ENCODE measurements around the gene KCNK10. TPM values are rescaled to one million over a fixed set of nuclear protein-coding genes. Genes with fewer than 3 reads are reported as not detected.

The KCNK10 gene
- total and polyA plus RNA-seq, 4 donors = not detected

DNA sequence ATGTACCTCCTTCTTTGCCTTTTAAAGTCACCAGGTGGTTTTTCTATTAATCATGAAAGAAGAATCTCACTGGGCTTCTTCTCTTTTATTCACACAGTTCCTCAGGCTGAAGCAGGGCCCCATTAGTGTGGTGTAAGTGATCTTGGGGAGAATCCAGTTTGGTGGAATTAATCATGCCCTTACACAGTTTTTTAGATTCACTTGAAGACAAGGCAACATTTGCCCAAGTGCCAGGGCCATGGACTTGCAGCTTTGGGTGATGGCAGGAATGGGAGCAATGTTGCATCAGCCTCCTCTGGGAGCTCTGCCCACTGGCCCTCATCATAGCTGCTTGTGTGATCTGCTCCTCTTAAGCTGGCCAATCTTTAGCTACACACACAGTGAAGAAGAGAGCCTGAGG is 33.8 kb downstream of the KCNK10 start:
- H3K27me3 ChIP-seq (ENCODE audit: control insufficient read depth in 1 of 2, insufficient read depth in 2 of 2, low read length in 1 of 2) = peaks cover 0 to 1% of the 10 kb centered on the region in 2 donors
- H3K4me1 ChIP-seq (ENCODE audit: control insufficient read depth in 1 of 2, insufficient read depth in 2 of 2, low read length in 2 of 2) = no peaks in the 10 kb centered on the region
- no peak overlapping the region for H3K27ac ChIP-seq (ENCODE audit: low read depth in 1 of 2, low read length in 2 of 2)
- ATAC-seq (ENCODE audit: low FRiP score) = no peak
- H3K4me3 ChIP-seq (ENCODE audit: low read length in 2 of 2) = no peak overlapping the region
- H3K9me3 ChIP-seq (ENCODE audit: control insufficient read depth, low read length) = no peaks in the 10 kb centered on the region
- DNase-seq = no peak
- H3K36me3 ChIP-seq (ENCODE audit: control insufficient read depth in 1 of 2, insufficient read depth in 2 of 2, low read length in 1 of 2) = no peaks in the 10 kb centered on the region
- intact Hi-C loops (cut with DNase I) = no loop called here

DNA sequence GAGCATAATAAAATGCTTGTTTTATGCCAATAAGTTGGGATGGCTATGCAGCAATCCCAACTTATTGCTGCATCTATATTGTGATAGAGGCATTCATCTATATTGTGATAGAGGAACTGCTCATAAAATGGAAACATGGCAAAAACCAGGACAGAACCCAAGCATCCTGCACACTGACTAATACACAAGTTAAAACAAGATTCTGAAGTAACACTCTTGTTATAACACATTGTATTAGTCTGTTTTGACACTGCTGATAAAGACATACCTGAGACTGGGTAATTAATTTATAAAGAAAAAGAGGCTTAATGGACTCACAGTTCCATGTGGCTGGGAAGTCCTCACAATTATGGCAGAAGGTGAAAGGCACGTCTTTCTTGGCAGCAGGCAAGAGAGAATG is 36.8 kb downstream of the KCNK10 start:
- ATAC-seq (ENCODE audit: low FRiP score) (no peak), DNase-seq (no peak)
- Histone ChIP-seq H3K36me3 (ENCODE audit: control insufficient read depth in 1 of 2, insufficient read depth in 2 of 2, low read length in 1 of 2) (no peaks in the 10 kb centered on the region), H3K4me3 (ENCODE audit: low read length in 2 of 2) (no peak overlapping the region), H3K27ac (ENCODE audit: low read depth in 1 of 2, low read length in 2 of 2) (no peak overlapping the region), H3K4me1 (ENCODE audit: control insufficient read depth in 1 of 2, insufficient read depth in 2 of 2, low read length in 2 of 2) (no peaks in the 10 kb centered on the region), H3K9me3 (ENCODE audit: control insufficient read depth, low read length) (no peaks in the 10 kb centered on the region), H3K27me3 (ENCODE audit: control insufficient read depth in 1 of 2, insufficient read depth in 2 of 2, low read length in 1 of 2) (no peaks in the 10 kb centered on the region)
- intact Hi-C loops (cut with DNase I) = no loop called here
- 59 to 79% methylated on average over 1 of the region's 1 CpG for WGBS, 2 donors

DNA sequence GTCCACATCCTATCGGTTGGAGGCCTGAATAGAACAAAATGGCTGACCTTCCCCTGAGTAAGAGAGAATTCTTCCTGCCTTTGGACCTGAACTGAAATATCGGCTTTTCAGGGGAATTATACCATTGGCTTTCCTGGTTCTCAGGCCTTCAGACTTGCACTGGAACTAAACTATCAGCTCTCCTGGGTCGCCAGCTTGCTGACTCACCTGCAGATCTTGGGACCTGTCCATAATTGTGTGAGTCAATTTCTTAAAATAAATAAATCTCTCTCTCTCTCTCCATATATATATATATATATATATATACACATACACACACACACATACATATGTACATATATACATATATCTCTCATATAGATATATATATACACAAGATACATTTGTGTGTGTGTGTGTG is 41.6 kb downstream of the KCNK10 start:
- H3K27ac ChIP-seq (ENCODE audit: low read depth in 1 of 2, low read length in 2 of 2) = no peak overlapping the region
- no peaks in the 10 kb centered on the region for H3K27me3 ChIP-seq (ENCODE audit: control insufficient read depth in 1 of 2, insufficient read depth in 2 of 2, low read length in 1 of 2)
- H3K4me1 ChIP-seq (ENCODE audit: control insufficient read depth in 1 of 2, insufficient read depth in 2 of 2, low read length in 2 of 2) = no peaks in the 10 kb centered on the region
- intact Hi-C loops (cut with DNase I) = no loop called here
- no peak for DNase-seq
- no peak for ATAC-seq (ENCODE audit: low FRiP score)
- H3K36me3 ChIP-seq (ENCODE audit: control insufficient read depth in 1 of 2, insufficient read depth in 2 of 2, low read length in 1 of 2) = no peaks in the 10 kb centered on the region
- H3K4me3 ChIP-seq (ENCODE audit: low read length in 2 of 2) = no peak overlapping the region
- H3K9me3 ChIP-seq (ENCODE audit: control insufficient read depth, low read length) = no peaks in the 10 kb centered on the region
- WGBS, 2 donors = 72 to 80% methylated on average over 3 of the region's 3 CpGs

DNA sequence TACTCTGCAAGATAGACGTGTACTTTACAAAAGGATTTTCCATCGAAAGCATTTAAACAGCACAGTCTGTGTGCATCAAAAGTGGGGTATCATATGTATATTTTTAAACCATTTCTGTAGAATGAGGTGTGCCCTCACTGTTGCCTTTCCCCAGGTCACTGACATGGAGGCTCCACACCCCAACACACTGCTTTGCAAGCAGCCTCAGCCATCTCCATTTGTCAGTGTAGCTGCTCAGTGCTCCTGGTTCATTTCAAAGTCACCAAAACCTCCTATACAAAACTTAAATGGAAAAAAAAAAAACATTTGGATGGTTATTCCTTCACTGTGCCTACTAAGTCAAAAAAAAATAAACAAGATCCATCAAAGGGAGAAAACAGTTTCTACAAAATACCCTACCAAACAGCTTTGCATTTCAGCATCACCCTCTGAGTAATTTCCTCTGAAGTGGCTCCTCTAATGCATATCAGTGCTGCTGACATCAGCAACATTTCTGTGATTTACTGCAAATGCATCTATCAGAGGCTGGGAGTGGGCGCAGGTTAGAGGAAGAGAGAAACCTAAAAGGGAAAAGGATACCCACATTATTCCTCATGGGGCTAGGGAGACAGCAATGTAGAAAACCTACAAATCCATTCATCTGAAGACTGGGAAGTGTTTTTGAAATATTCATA is 46.0 kb downstream of the KCNK10 start:
- intact Hi-C loops (cut with DNase I) = no loop called here
- Histone ChIP-seq H3K9me3 (ENCODE audit: control insufficient read depth, low read length) (no peaks in the 10 kb centered on the region), H3K27me3 (ENCODE audit: control insufficient read depth in 1 of 2, insufficient read depth in 2 of 2, low read length in 1 of 2) (no peaks in the 10 kb centered on the region), H3K36me3 (ENCODE audit: control insufficient read depth in 1 of 2, insufficient read depth in 2 of 2, low read length in 1 of 2) (no peaks in the 10 kb centered on the region), H3K4me3 (ENCODE audit: low read length in 2 of 2) (no peak overlapping the region), H3K27ac (ENCODE audit: low read depth in 1 of 2, low read length in 2 of 2) (no peak overlapping the region), H3K4me1 (ENCODE audit: control insufficient read depth in 1 of 2, insufficient read depth in 2 of 2, low read length in 2 of 2) (no peaks in the 10 kb centered on the region)
- 70 to 73% methylated on average over 3 of the region's 3 CpGs for WGBS, 2 donors
- DNase-seq (no peak), ATAC-seq (ENCODE audit: low FRiP score) (no peak)

DNA sequence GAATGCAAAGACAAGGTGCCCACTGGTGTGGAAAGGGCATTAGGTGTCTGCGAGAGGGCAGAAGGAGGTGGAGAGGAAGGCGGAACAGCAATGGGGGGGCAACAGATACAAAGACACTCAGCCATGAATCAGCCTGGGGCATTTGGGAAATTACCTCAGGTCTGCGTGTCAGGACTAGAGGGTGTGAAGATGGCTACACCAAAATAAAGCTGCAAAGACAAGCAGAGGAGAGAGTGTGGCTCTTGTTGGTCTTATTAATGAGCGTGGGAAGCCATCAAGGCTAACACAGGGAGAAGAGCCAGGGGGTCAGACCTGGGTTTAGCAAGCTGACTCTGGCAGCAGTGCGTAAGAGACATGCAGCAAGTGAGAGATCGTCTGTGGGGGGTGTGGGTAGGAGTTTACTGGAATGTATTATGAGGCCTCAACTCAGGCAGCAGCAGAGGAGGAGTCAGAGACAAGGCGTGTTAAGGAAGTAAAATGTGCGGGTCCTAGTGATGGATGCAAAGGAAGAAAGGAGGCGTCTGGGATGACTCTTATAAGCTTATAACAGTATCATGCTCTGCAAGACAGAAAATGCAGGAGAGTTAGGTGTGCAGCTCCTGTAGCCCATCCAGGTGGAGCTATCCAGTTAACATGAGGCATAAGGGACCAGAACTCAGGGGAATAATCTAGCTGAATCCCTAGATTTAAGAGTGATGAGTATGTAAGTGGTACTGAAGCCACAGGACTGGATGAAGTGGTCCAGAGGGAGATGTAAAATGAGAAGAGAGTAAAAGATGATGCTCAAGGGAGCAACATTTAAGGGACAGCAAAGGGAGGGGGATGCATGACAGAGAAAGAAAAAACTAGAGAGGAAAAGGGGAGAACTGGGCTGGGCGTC is 50.4 kb downstream of the KCNK10 start:
- ATAC-seq (ENCODE audit: low FRiP score) = no peak

DNA sequence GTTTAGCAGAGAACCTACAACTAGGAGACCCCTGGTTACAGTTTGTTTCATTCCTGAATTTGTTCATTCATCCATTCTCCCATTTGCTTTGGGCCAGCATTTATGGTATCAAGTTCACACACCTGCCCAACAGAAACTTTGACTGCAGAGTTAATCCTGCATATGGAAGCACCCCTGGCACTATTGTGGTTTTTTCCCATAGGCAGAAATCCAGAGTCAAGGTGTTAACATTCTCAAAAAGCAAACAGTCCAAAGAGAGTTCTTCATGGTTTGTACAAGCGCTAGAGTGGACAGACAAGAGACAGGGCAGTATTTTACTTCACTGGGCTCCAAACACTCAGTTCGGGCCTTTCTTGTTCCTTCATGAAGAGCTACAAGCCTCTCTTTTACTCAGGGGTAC is 51.9 kb downstream of the KCNK10 start:
- no peak for DNase-seq

More for the DNA sequence above, 50.4 kb downstream of the KCNK10 start:
- Histone ChIP-seq H3K27me3 (ENCODE audit: control insufficient read depth in 1 of 2, insufficient read depth in 2 of 2, low read length in 1 of 2) (no peaks in the 10 kb centered on the region), H3K36me3 (ENCODE audit: control insufficient read depth in 1 of 2, insufficient read depth in 2 of 2, low read length in 1 of 2) (no peaks in the 10 kb centered on the region), H3K27ac (ENCODE audit: low read depth in 1 of 2, low read length in 2 of 2) (no peak overlapping the region), H3K4me1 (ENCODE audit: control insufficient read depth in 1 of 2, insufficient read depth in 2 of 2, low read length in 2 of 2) (no peaks in the 10 kb centered on the region), H3K9me3 (ENCODE audit: control insufficient read depth, low read length) (no peaks in the 10 kb centered on the region), H3K4me3 (ENCODE audit: low read length in 2 of 2) (no peak overlapping the region)
- DNase-seq = no peak
- intact Hi-C loops (cut with DNase I) = no loop called here
- WGBS, 2 donors = 64 to 68% methylated on average over 10 of the region's 10 CpGs

DNA sequence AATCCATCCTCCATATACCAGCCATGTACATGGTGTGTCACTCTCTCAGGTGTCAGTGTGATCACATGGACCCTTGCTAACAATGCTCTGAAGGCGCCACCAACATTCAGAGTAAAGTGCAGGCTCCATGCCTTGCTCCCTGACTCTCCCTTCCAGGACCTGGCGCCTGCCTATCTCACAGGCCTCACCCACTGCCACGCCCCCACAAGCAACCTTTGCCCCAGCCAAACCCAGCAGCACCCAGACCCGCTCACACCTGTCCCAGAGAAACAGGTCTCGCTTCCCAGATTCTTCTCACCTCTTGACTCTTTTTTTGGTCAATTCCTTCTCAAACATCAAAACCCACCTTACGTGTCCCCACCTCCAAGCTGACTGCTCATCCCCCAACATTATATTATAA is 52.3 kb downstream of the KCNK10 start:
- no peaks in the 10 kb centered on the region for H3K36me3 ChIP-seq (ENCODE audit: control insufficient read depth in 1 of 2, insufficient read depth in 2 of 2, low read length in 1 of 2)
- intact Hi-C loops (cut with DNase I) = no loop called here
- DNase-seq (no peak), ATAC-seq (ENCODE audit: low FRiP score) (no peak)
- no peaks in the 10 kb centered on the region for H3K4me1 ChIP-seq (ENCODE audit: control insufficient read depth in 1 of 2, insufficient read depth in 2 of 2, low read length in 2 of 2)
- WGBS, 2 donors = 47 to 64% methylated on average over 6 of the region's 6 CpGs
- H3K27ac ChIP-seq (ENCODE audit: low read depth in 1 of 2, low read length in 2 of 2) = no peak overlapping the region
- no peaks in the 10 kb centered on the region for H3K9me3 ChIP-seq (ENCODE audit: control insufficient read depth, low read length)
- no peak overlapping the region for H3K4me3 ChIP-seq (ENCODE audit: low read length in 2 of 2)
- no peaks in the 10 kb centered on the region for H3K27me3 ChIP-seq (ENCODE audit: control insufficient read depth in 1 of 2, insufficient read depth in 2 of 2, low read length in 1 of 2)

More for the DNA sequence above, 51.9 kb downstream of the KCNK10 start:
- Histone ChIP-seq H3K27ac (ENCODE audit: low read depth in 1 of 2, low read length in 2 of 2) (no peak overlapping the region), H3K4me1 (ENCODE audit: control insufficient read depth in 1 of 2, insufficient read depth in 2 of 2, low read length in 2 of 2) (no peaks in the 10 kb centered on the region), H3K4me3 (ENCODE audit: low read length in 2 of 2) (no peak overlapping the region), H3K27me3 (ENCODE audit: control insufficient read depth in 1 of 2, insufficient read depth in 2 of 2, low read length in 1 of 2) (no peaks in the 10 kb centered on the region), H3K36me3 (ENCODE audit: control insufficient read depth in 1 of 2, insufficient read depth in 2 of 2, low read length in 1 of 2) (no peaks in the 10 kb centered on the region), H3K9me3 (ENCODE audit: control insufficient read depth, low read length) (no peaks in the 10 kb centered on the region)
- intact Hi-C loops (cut with DNase I) = no loop called here
- WGBS, 2 donors = 75 to 84% methylated on average over 2 of the region's 2 CpGs
- ATAC-seq (ENCODE audit: low FRiP score) = no peak

DNA sequence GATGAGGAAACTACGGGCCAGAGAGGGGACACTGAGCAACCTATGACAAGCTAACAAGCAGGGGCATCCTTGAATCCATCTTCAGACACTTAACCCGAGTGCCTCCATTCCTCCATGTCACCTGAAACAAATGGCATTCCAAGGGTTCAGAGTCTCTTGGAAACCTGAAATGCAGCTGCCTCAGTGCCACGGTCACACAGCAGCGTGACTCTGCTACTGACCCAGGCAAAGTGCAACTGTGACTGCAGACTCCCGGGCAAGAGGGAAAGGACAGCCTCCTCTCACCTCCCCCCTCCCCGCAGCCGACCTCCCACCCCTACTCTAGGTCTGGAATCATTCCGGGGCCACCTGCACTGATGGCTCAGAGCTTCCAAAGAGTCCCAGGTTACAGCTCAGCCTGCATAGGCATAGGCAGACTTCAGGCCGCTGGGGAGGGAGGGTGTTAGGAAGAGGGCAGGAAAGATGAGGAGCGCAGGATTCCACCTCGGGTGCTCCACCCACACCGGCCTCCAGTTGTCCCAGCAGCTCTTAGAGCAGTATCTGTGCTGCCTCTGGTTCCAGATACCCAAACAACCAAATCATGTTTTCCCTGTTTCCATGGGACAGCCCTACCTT is 53.2 kb downstream of the KCNK10 start:
- DNase-seq (no peak), ATAC-seq (ENCODE audit: low FRiP score) (no peak)
- Histone ChIP-seq H3K9me3 (ENCODE audit: control insufficient read depth, low read length) (no peaks in the 10 kb centered on the region), H3K27ac (ENCODE audit: low read depth in 1 of 2, low read length in 2 of 2) (no peak overlapping the region), H3K4me1 (ENCODE audit: control insufficient read depth in 1 of 2, insufficient read depth in 2 of 2, low read length in 2 of 2) (no peaks in the 10 kb centered on the region), H3K27me3 (ENCODE audit: control insufficient read depth in 1 of 2, insufficient read depth in 2 of 2, low read length in 1 of 2) (no peaks in the 10 kb centered on the region), H3K36me3 (ENCODE audit: control insufficient read depth in 1 of 2, insufficient read depth in 2 of 2, low read length in 1 of 2) (no peaks in the 10 kb centered on the region), H3K4me3 (ENCODE audit: low read length in 2 of 2) (no peak overlapping the region)
- 49 to 62% methylated on average over 11 to 12 of the region's 12 CpGs for WGBS, 2 donors
- intact Hi-C loops (cut with DNase I) = no loop called here

Measured in aorta (tissue), 5 donors.